Esophagus muscularis mucosa (tissue), 4 donors: ENCODE results near the gene NTHL1. TPM values are rescaled to one million over a fixed set of nuclear protein-coding genes. Genes with fewer than 3 reads are reported as not detected.
"Not testable (repeated sequence)": the region's sequence is repeated elsewhere in the genome, so short reads cannot be mapped to it uniquely, and the experiment has no call there.

ENCODE experiments used
- DNase-seq: peaks from one replicate; pipeline ENCODE4 v3.0.0-alpha.2; 2017; ENCODE audit errors: extremely low spot score
- H3K27ac ChIP-seq, 4 donors: fragments of 200-600 bp; sonication (generic); replicated peaks in 1 of 4; 1 replicate in 3 of 4; 2 replicates in 1 of 4; pipeline ENCODE4 v1.5.1; 2016 to 2019; ENCODE audit warnings: mild to moderate bottlenecking in 1 of 4
- H3K27me3 ChIP-seq, 4 donors: fragments of 200-600 bp; sonication (generic); one replicate each; pipeline versions ENCODE4 v1.5.1 to v1.6.0; 2016 to 2019
- H3K36me3 ChIP-seq, 4 donors: fragments of 200-600 bp; sonication (generic); one replicate each; pipeline ENCODE4 v1.5.1; 2016 to 2019
- H3K4me1 ChIP-seq, 4 donors: fragments of 200-600 bp; sonication (generic); one replicate each; pipeline ENCODE4 v1.5.1; 2016 to 2019
- H3K4me3 ChIP-seq, 4 donors: fragments of 200-600 bp; sonication (generic); 1 replicate in 2 of 4; 2 replicates in 2 of 4; pipeline ENCODE4 v1.5.1; 2016 to 2019; ENCODE audit warnings: mild to moderate bottlenecking in 4 of 4, moderate library complexity in 1 of 4
- H3K9me3 ChIP-seq, 4 donors: fragments of 200-600 bp; sonication (generic); 1 replicate in 3 of 4; 2 replicates in 1 of 4; pipeline ENCODE4 v1.5.1; 2016 to 2019
- EP300 ChIP-seq: sonication (generic); formaldehyde crosslinking; IDR thresholded peaks from one replicate; pipeline ENCODE4 v1.6.1; 2017; ENCODE audit warnings: antibody characterized with exemption
- POLR2A ChIP-seq: fragments of 450-650 bp; IDR thresholded peaks from one replicate; pipeline ENCODE4 v1.6.1; 2017; ENCODE audit warnings: antibody characterized with exemption, moderate library complexity, mild to moderate bottlenecking, low read depth
- POLR2AphosphoS5 ChIP-seq, 2 donors: sonication (generic); formaldehyde crosslinking; IDR thresholded peaks; one replicate each; pipeline ENCODE4 v1.6.1; 2017; ENCODE audit warnings: antibody characterized with exemption in 2 of 2
- WGBS: methylation state at CpG from one replicate; pipeline ENCODE4 v1.1.5; 2018; 5-methylcytosine and 5-hydroxymethylcytosine counted together
- intact Hi-C: fragments of 100-400 bp; cut with DNase I; formaldehyde crosslinking; loops from one replicate; pipeline ENCODE4 v1.15.1; 2023
- total RNA-seq, 4 donors: library from RNA; depleted of rRNA; stranded (reverse); fragments of >200 nt; gene quantifications; one replicate each; pipeline versions ENCODE4 v1.1.0 to v1.2.1, GENCODE V29; 2016
- TF ChIP-seq, protein P1 (sequence below), 3 experiments: fragments of 200-600 bp in 2 of 3; fragments of 450-650 bp in 1 of 3; sonication (generic) in 2 of 3; IDR thresholded peaks; one replicate each; pipeline ENCODE4 v1.5.1; 2017 to 2019; ENCODE audit warnings: antibody characterized with exemption in 3 of 3, mild to moderate bottlenecking in 2 of 3, moderate library complexity in 1 of 3

Gene NTHL1
- total RNA-seq, 4 donors from 2014 or later, result 11.8 to 25.2 (median 18.9) TPM

DNA sequence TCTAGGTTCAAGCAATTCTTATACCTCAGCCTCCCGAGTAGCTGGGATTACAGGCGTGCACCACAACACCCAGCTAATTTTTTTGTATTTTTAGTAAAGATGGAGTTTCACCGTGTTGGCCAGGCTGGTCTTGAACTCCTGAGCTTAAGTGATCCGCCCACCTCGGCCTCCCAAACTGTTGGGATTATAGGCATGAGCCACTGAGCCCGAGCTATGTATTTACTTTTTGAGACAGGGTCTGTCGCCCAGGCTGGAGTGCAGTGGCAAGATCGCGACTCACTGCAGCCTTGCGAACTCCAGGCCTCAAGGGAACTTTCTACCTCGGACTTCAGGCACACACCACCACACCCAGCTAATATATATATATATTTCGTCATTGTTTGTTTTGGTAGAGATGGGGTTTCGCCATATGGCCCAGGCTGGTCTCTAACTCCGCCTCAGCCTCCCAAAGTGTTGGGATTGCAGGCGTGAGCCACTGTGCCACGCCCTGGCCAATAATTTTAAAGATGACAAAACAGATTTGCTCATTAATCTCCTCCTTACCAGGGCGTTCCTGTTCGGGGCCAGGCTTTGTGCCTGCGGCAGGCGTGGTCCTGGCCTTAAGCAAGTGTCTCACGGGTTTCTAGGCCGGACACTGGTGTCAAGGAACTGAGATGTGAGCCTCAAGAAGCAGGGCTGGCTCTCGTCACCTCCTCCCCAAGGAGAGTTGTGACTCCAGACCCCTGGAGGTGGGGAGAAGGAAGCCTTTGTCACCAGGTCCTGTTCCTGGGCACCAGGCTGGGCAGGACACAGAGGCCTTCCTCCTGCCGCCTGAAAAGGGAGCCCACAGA is 32.3 kb downstream of the NTHL1 start:
- H3K27ac ChIP-seq, result no peak overlapping the region
- H3K4me3 ChIP-seq, result no peak overlapping the region
- DNase-seq, result no peak
- no peak for TF ChIP-seq POLR2A
- H3K4me1 ChIP-seq, result peaks cover 10 to 16% (median 15%) of the 10 kb centered on the region in 4 donors
- peaks cover 0 to 34% (median 15%) of the 10 kb centered on the region in 4 donors for H3K27me3 ChIP-seq
- 84% methylated on average over 24 of the region's 24 CpGs for WGBS
- H3K36me3 ChIP-seq, result no peaks in the 10 kb centered on the region
- intact Hi-C loops, result no loop called here
- H3K9me3 ChIP-seq, result no peaks in the 10 kb centered on the region

DNA sequence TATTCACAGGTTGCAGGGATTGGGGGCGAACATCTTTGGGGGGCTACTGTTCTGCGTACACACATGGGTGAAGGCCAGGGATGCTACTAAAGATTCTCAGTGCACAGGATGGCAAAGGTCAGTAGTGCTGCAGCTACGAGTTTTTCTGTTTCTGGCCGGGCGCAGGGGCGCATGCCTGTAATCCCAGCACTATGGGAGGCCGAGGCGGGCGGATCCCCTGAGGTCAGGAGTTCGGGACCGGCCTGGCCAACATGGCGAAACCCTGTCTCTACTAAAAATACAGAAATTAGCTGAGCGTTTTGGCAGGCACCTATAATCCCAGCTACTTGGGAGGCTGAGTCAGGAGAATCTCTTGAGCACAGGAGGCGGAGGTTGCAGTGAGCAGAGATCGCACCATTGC is 34.1 kb downstream of the NTHL1 start:
- Histone ChIP-seq H3K27ac (no peak overlapping the region), H3K9me3 (no peaks in the 10 kb centered on the region), H3K36me3 (no peaks in the 10 kb centered on the region), H3K27me3 (peaks cover 0 to 16% (median 0%) of the 10 kb centered on the region in 4 donors), H3K4me3 (no peak overlapping the region), H3K4me1 (peaks cover 11 to 16% (median 15%) of the 10 kb centered on the region in 4 donors)
- intact Hi-C loops, result no loop called here
- DNase-seq, result no peak
- TF ChIP-seq, protein P1, sequence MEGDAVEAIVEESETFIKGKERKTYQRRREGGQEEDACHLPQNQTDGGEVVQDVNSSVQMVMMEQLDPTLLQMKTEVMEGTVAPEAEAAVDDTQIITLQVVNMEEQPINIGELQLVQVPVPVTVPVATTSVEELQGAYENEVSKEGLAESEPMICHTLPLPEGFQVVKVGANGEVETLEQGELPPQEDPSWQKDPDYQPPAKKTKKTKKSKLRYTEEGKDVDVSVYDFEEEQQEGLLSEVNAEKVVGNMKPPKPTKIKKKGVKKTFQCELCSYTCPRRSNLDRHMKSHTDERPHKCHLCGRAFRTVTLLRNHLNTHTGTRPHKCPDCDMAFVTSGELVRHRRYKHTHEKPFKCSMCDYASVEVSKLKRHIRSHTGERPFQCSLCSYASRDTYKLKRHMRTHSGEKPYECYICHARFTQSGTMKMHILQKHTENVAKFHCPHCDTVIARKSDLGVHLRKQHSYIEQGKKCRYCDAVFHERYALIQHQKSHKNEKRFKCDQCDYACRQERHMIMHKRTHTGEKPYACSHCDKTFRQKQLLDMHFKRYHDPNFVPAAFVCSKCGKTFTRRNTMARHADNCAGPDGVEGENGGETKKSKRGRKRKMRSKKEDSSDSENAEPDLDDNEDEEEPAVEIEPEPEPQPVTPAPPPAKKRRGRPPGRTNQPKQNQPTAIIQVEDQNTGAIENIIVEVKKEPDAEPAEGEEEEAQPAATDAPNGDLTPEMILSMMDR (IDR thresholded peaks at IDR 0.05), result no peak
- no peak for TF ChIP-seq POLR2AphosphoS5 (IDR thresholded peaks at IDR 0.05)
- no peak for TF ChIP-seq EP300
- TF ChIP-seq POLR2A, result no peak
- 92% methylated on average over 15 of the region's 15 CpGs for WGBS

DNA sequence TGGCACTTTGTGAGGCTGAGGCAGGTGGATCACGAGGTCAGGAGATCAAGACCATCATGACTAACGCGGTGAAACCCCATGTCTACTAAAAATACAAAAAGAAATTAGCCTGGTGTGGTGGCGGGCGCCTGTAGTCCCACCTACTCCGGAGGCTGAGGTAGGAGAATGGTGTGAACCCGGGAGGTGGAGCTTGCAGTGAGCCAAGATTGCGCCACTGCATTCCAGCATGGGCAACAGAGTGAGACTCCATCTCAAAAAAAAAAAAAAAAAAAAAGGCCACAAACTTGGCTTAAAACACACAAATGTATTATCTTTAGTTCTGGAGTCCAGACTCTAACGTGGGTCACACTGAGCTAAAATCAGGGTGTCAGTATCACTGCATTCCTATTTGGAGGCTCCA is 35.9 kb downstream of the NTHL1 start:
- intact Hi-C loops, H3K27me3 ChIP-seq, DNase-seq, H3K36me3 ChIP-seq, H3K27ac ChIP-seq, H3K9me3 ChIP-seq, H3K4me3 ChIP-seq: not testable (repeated sequence)
- 84% methylated on average over 9 of the region's 9 CpGs for WGBS
- peaks cover 29 to 34% (median 33%) of the 10 kb centered on the region in 4 donors for H3K4me1 ChIP-seq

DNA sequence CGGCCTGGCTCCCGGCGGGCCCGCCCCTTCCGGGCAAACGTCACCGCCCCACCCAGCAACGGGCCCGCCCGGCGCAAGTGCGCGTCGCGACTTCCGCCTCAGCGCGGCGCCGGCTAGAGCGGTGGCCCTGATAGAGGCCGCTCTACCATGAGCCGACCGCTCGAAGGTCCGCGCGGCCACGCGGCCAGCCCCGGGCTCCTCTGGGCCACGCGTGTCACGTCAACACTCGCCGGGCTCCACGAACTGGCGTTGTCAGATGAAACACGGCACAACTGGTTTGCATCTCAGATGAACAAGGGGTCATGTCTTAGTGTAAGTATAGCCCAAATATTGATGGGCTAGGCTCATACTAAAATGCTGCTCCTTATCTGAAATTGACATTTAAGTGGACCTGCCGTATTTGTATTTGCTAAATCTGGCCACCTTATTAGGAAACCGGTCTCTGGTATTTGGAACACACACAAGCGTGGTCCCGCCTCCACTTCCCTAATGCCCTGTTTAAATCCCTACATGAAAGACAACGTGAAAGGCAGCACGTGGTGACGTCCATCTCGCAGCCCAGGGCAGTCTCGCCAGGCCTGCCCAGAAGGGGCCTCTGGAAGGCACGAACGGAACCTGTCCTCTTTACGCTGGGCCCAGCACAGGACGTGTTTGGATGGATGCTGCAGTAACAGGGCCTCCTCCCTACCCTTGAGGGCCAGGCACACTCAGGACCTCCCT is 37.7 kb downstream of the NTHL1 start, which contains the start of gene ZNF598:
Gene ZNF598 (minus strand): TSS at position 31 of the 720 bp plus-strand sequence.
- no peak for DNase-seq
- intact Hi-C loops, result no loop called here
- 3% methylated on average over 4 of the region's 52 CpGs for WGBS
- H3K4me3 ChIP-seq, result peak within 1 kb of the TSS; percentile 70 to 95 (median 81)
- no peaks in the 10 kb centered on the region for H3K9me3 ChIP-seq
- peak within 1 kb of the TSS; percentile 89 to 97 (median 94) for H3K27ac ChIP-seq
- H3K36me3 ChIP-seq, result peaks cover 0 to 5% (median 4%) of the 10 kb centered on the region in 4 donors
- no peaks in the 10 kb centered on the region for H3K27me3 ChIP-seq
- TF ChIP-seq POLR2A (peak; percentile 91), EP300 (no peak), POLR2AphosphoS5 (IDR thresholded peaks at IDR 0.05) (peak; percentile 85 to 98)
- TF ChIP-seq, protein P1 (IDR thresholded peaks at IDR 0.05), result peak in 1 of 3 experiments; percentile 28
- H3K4me1 ChIP-seq, result peaks cover 45 to 52% (median 50%) of the 10 kb centered on the region in 4 donors

DNA sequence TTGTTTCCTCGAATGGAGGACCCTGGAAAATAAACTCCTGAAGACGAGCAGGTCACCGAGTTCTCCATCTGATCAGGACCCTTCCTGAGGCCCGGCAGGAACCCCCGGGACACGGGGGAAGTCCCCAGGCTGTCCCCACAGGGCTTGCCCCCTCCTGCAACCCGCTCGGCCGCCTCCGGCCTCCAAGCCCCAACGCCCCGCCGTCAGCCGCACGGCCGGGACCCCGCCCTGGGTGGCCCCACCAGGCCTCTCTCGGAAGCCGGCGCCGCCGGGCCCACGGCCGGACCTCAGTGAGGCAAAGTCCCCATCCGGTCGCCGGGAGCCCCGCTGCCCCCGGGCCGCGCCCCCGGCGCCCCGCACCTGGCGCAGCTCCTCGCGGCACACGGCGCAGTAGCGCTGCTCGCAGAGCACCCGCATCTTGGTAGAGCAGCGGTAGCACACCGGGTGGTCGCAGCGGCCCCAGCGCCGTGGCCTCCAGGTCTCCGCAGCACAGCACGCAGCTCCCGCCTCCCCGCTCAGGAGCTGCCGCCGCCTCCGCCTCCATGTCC is 38.4 kb downstream of the NTHL1 start:
- Histone ChIP-seq H3K4me3 (peak overlapping the region; percentile 70 to 95 (median 81)), H3K9me3 (no peaks in the 10 kb centered on the region), H3K27ac (peak overlapping the region; percentile 89 to 97 (median 94)), H3K36me3 (peaks cover 0 to 8% (median 5%) of the 10 kb centered on the region in 4 donors), H3K27me3 (no peaks in the 10 kb centered on the region), H3K4me1 (peaks cover 52 to 59% (median 57%) of the 10 kb centered on the region in 4 donors)
- WGBS, result 0% methylated on average over 2 of the region's 55 CpGs
- DNase-seq, result no peak
- intact Hi-C loops, result no loop called here
- TF ChIP-seq POLR2AphosphoS5 (IDR thresholded peaks at IDR 0.05), result no peak
- TF ChIP-seq EP300, result no peak
- TF ChIP-seq, protein P1 (IDR thresholded peaks at IDR 0.05), result no peak
